GM19397 (cell line): ENCODE data around the gene KLC1.

Experiments
- ATAC-seq: cut with Tn5 transposase; IDR thresholded peaks from one replicate; pipeline ENCODE4 v1.9.1; 2021; ENCODE audit warnings: mild to moderate bottlenecking, moderate library complexity; ENCODE audit not compliant: unreplicated experiment

KLC1 gene

DNA sequence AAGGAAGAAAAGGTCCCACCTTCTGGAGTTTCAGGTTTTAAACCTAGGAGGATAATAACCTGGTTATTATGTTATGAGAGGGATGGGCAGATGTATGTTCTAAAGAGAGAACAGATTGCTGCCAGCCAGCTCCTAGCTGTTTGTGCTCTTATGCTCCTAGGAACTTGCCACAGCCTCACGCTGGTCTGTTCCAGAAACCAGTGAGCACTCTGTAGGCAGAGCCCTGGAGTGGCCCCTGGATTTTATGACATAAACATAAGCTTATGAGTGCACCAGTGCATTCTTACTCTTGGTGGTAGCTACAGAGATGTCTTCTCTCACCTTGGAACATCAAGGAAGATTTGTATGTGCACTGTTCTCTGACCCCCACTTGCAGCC, 27.7 kb downstream of the KLC1 start:
- ATAC-seq: no peak

GRCh38 chr14:103657471-103657870, 28.5 kb downstream of the KLC1 start:
- ATAC-seq: no peak

GRCh38 chr14:103659631-103660030, 30.6 kb downstream of the KLC1 start:
- no peak for ATAC-seq

GRCh38 chr14:103662029-103662428, 33.0 kb downstream of the KLC1 start:
- ATAC-seq: no peak

- no peak for ATAC-seq
These were observed 33.6 kb downstream of the KLC1 start for GRCh38 chr14:103662591-103662990.

DNA sequence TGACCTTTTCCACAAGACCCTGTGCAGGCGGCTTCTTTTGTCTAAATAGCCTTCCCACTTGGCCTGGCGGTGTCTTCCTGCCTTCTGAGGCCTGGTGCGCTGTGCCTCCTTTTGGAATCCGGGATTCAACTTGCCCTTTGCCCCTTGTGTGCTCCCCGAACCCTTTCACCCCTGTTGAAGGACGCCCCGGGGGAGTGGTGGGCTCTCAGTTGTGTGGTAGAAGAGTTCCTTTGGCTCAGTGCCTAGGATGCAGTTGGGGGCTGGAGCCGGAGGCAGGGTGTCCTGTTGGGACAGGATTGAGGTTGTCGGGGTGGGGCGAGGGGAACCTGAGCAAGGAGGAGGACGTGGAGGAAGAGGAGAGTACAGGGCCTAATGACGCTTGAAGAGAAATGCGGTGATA, 34.5 kb downstream of the KLC1 start:
- no peak for ATAC-seq

DNA sequence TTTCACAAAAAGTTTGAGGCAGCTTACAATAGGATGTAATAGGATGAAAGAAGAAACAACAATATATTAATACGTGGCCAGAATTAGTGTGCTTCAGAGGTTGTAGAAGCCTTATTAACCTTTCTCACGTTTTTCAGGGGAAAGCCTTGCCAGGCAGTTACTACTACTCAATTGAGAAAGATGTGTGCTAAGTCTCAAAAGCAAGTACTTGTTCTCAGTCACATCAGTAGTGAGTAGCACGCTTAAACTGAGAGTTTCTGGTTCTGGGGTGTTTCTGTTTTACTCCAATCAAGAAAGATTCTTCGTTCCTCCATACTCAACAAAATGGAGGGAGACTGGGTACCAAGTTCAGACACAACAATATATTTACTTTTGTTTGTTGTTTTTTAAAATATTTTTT, 38.7 kb downstream of the KLC1 start:
- ATAC-seq: no peak

- no peak for ATAC-seq
These were observed 39.1 kb downstream of the KLC1 start for GRCh38 chr14:103668117-103668516.

DNA sequence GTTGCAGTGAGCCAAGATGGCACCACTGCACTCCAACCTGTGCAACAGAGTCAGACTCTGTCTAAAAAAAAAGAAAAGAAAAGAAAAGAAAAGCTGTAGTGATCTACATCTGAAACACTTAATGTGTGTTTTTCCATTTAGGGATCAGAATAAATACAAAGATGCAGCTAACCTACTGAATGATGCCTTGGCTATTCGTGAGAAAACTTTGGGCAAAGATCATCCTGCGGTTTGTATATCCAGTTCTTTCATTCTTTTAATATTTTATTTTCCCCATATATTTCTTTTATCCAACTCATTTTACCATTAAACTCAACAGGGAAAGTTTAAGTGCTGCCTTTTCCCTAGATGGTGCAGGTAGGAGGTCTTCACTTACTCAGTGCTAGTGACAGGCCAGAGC, 40.4 kb downstream of the KLC1 start:
- no peak for ATAC-seq

GRCh38 chr14:103671911-103672310, 42.9 kb downstream of the KLC1 start:
- ATAC-seq: no peak

- no peak for ATAC-seq
These were observed 46.9 kb downstream of the KLC1 start for GRCh38 chr14:103675957-103676356.

GRCh38 chr14:103676881-103677675, 48.1 kb downstream of the KLC1 start:
- no peak for ATAC-seq

DNA sequence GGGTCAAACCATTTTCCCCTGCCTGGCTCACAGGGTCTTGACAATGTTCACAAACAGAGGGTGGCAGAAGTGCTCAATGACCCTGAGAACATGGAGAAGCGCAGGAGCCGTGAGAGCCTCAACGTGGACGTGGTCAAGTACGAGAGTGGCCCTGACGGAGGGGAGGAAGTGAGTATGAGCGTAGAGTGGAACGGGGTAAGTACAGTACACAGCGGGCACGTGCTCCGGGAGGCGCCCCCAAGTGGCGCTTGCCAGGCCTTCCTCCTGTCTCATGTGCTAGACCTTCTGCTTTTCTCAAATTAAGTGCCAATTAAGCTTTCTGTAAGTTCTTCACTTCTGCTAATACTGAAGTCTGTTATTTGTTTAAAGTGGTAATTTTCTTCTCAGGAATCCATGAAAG, 50.3 kb downstream of the KLC1 start:
- peak; percentile 89 for ATAC-seq

- no peak for ATAC-seq
These were observed 51.6 kb downstream of the KLC1 start for GRCh38 chr14:103680491-103681231.

GRCh38 chr14:103683139-103683538, 54.1 kb downstream of the KLC1 start:
- ATAC-seq: no peak

GRCh38 chr14:103684471-103684870, 55.5 kb downstream of the KLC1 start:
- no peak for ATAC-seq

- no peak for ATAC-seq
These were observed 55.9 kb downstream of the KLC1 start for GRCh38 chr14:103684871-103685270.

DNA sequence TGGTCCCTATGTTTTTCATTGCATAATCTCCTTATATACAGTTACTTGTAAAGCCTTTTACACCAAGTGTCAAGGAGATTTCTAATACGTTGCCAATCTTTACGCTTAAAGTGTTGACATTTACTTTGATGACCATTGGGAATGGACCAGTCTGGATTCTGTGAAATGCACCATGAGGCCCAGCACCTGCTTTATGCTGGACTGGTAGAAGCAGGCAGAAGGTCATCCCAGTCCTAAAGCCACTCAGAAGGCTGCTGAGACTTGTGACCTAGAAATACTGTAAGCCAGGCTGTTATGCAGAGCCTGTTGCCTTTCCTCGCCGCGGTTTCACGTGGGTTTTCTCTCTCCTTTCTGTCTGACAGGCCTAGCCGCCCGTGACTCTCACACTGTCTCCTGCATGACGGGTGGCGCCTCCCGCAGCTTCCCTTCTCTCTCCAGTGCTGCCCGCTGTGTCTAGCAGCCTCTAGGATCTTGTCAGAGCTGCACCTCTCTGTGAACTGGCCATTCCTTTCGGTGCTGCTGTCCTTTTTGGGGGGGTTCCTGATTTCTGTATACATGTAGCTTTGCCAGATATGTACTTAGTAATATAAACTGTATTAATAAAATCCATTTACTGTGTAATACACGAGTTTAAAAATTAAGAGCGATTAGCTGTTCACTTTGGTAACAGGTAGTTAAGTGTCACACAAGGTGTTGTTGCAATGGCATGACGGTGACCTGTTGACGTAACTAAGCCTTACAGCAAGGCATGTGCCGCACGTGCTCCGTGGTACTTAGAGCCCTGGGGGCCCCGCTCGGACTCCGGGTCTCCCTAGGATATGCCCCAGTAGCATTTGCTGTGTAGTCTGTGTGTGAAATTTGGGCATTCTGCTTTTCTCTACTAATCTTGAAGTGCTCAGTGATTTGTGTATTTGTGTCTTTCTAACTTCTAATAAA, 56.5 kb downstream of the KLC1 start:
- no peak for ATAC-seq

GRCh38 chr14:103686831-103687485, 57.9 kb downstream of the KLC1 start:
- ATAC-seq: no peak

GRCh38 chr14:103687712-103688111, 58.7 kb downstream of the KLC1 start:
- ATAC-seq: no peak

DNA sequence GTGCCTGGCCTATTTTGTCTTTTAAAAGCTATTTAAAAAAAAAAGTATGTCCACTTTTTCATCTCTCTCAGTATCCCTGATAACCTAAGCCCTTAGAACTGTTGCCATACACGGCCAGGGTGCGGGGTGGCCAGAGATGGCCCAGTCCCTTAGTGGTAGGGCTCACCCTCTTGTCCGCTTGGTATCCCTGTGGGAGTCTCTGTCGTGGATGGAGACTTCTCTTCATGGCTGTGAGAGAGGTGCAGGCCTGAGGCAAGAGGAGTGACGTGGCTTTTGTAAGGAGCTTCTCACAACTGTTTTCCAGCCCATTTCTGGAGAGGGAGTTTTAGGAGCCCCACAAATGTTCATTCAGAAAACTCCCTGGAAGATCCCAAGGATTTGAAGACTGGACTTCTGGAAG, 59.4 kb downstream of the KLC1 start:
- ATAC-seq: no peak
